Activated T-helper 1 cell treated with anti-CD3 and anti-CD28 coated beads, Interleukin-12 subunit alpha, Interleukin-12 subunit beta, Interleukin-2, Interleukin-4 antibody, amounts not matched to agents 30 ng/mL and 10 ng/mL and 1 ng/mL, durations not matched to agents 14 hours and 24 hours and 36 hours (primary cell): Measurements from ENCODE around the gene ZNF236. TPM values are rescaled to one million over a fixed set of nuclear protein-coding genes. Genes with fewer than 3 reads are reported as not detected.
A peak's percentile ranks its signal among the peaks of the same experiment; 100 is the strongest.
"Not testable (repeated sequence)": the region's sequence is repeated elsewhere in the genome, so short reads cannot be mapped to it uniquely, and the experiment has no call there.

Experiments used
- DNase-seq: peaks from one replicate; pipeline ENCODE4 v3.0.0; 2021; ENCODE audit warnings: low spot score
- H3K27ac Mint-ChIP-seq: one replicate; pipeline ENCODE4 v1.8.0; 2021; ENCODE audit warnings: mild to moderate bottlenecking, mixed read lengths
- H3K27me3 Mint-ChIP-seq: one replicate; pipeline ENCODE4 v1.8.0; 2022; ENCODE audit warnings: mild to moderate bottlenecking, moderate library complexity, mixed read lengths; ENCODE audit not compliant: insufficient read depth
- H3K36me3 Mint-ChIP-seq: one replicate; pipeline ENCODE4 v1.8.0; 2021; ENCODE audit warnings: low read depth, mixed read lengths
- H3K4me1 Mint-ChIP-seq: one replicate; pipeline ENCODE4 v1.8.0; 2021; ENCODE audit warnings: low read depth, mixed read lengths
- H3K4me3 Mint-ChIP-seq: one replicate; pipeline ENCODE4 v1.8.0; 2021; ENCODE audit warnings: mild to moderate bottlenecking, moderate library complexity, mixed read lengths
- H3K9me3 Mint-ChIP-seq: one replicate; pipeline ENCODE4 v1.8.0; 2021; ENCODE audit warnings: mixed read lengths
- intact Hi-C: fragments of 100-400 bp; cut with micrococcal nuclease; formaldehyde crosslinking; loops from one replicate; pipeline ENCODE4 v1.15.1; 2024
- total RNA-seq: library from RNA; stranded (reverse); gene quantifications from 2 replicates; pipeline ENCODE4 v1.2.3, GENCODE V29; 2022

Gene ZNF236
- total RNA-seq, 1 donor from 2014 or later, result 18.0 TPM

- H3K36me3 Mint-ChIP-seq, result peaks cover 32% of the 10 kb centered on the region
These were observed 130.8 kb downstream of the ZNF236 start for GRCh38 chr18:76953156-76953555.

GRCh38 chr18:76953583-76954233 lies 131.4 kb downstream of the ZNF236 start:
- Mint-ChIP-seq H3K36me3 (peaks cover 26% of the 10 kb centered on the region), H3K27ac (no peak overlapping the region), H3K9me3 (no peaks in the 10 kb centered on the region), H3K4me3 (no peak overlapping the region), H3K27me3 (no peaks in the 10 kb centered on the region), H3K4me1 (peaks cover 14% of the 10 kb centered on the region)
- intact Hi-C loops, result no loop called here
- no peak for DNase-seq

More at GRCh38 chr18:76953156-76953555, 130.8 kb downstream of the ZNF236 start:
- H3K27me3 Mint-ChIP-seq, result no peaks in the 10 kb centered on the region
- DNase-seq, result no peak
- H3K4me3 Mint-ChIP-seq, result no peak overlapping the region
- no peak overlapping the region for H3K27ac Mint-ChIP-seq
- no peaks in the 10 kb centered on the region for H3K9me3 Mint-ChIP-seq
- H3K4me1 Mint-ChIP-seq, result peaks cover 19% of the 10 kb centered on the region
- intact Hi-C loops, result no loop called here

- no peaks in the 10 kb centered on the region for H3K27me3 Mint-ChIP-seq
- no peak overlapping the region for H3K4me3 Mint-ChIP-seq
- H3K9me3 Mint-ChIP-seq, result no peaks in the 10 kb centered on the region
- H3K27ac Mint-ChIP-seq, result no peak overlapping the region
- H3K4me1 Mint-ChIP-seq, result peaks cover 13% of the 10 kb centered on the region
- H3K36me3 Mint-ChIP-seq, result peaks cover 25% of the 10 kb centered on the region
- no peak for DNase-seq
- intact Hi-C loops, result no loop called here
These were observed 133.3 kb downstream of the ZNF236 start for GRCh38 chr18:76955524-76956170.

- intact Hi-C loops, result no loop called here
- Mint-ChIP-seq H3K9me3 (no peaks in the 10 kb centered on the region), H3K4me1 (peaks cover 8% of the 10 kb centered on the region), H3K27me3 (no peaks in the 10 kb centered on the region), H3K36me3 (peaks cover 25% of the 10 kb centered on the region), H3K4me3 (no peak overlapping the region), H3K27ac (no peak overlapping the region)
- no peak for DNase-seq
These were observed 134.3 kb downstream of the ZNF236 start for GRCh38 chr18:76956648-76957047.

- Mint-ChIP-seq H3K4me3 (no peak overlapping the region), H3K4me1 (peaks cover 10% of the 10 kb centered on the region), H3K36me3 (peaks cover 30% of the 10 kb centered on the region), H3K27me3 (no peaks in the 10 kb centered on the region), H3K27ac (peak overlapping the region; percentile 46), H3K9me3 (no peaks in the 10 kb centered on the region)
- no peak for DNase-seq
- intact Hi-C loops, result no loop called here
These were observed 135.3 kb downstream of the ZNF236 start for GRCh38 chr18:76957384-76958355.

- H3K36me3 Mint-ChIP-seq, result peaks cover 36% of the 10 kb centered on the region
- no peak overlapping the region for H3K4me3 Mint-ChIP-seq
- no peak for DNase-seq
- H3K27ac Mint-ChIP-seq, result no peak overlapping the region
- no peaks in the 10 kb centered on the region for H3K27me3 Mint-ChIP-seq
- no peaks in the 10 kb centered on the region for H3K9me3 Mint-ChIP-seq
- intact Hi-C loops, result no loop called here
- peaks cover 22% of the 10 kb centered on the region for H3K4me1 Mint-ChIP-seq
These were observed 136.5 kb downstream of the ZNF236 start for GRCh38 chr18:76958692-76959341.

GRCh38 chr18:76959605-76960004 lies 137.2 kb downstream of the ZNF236 start:
- H3K36me3 Mint-ChIP-seq, result peaks cover 40% of the 10 kb centered on the region
- DNase-seq, result no peak
- H3K27ac Mint-ChIP-seq, result no peak overlapping the region
- H3K4me3 Mint-ChIP-seq, result no peak overlapping the region
- peaks cover 30% of the 10 kb centered on the region for H3K4me1 Mint-ChIP-seq
- intact Hi-C loops, result no loop called here
- no peaks in the 10 kb centered on the region for H3K27me3 Mint-ChIP-seq
- no peaks in the 10 kb centered on the region for H3K9me3 Mint-ChIP-seq

GRCh38 chr18:76960528-76961035 lies 138.2 kb downstream of the ZNF236 start:
- intact Hi-C loops, result no loop called here
- no peaks in the 10 kb centered on the region for H3K27me3 Mint-ChIP-seq
- H3K4me3 Mint-ChIP-seq, result no peak overlapping the region
- H3K4me1 Mint-ChIP-seq, result peaks cover 39% of the 10 kb centered on the region
- H3K9me3 Mint-ChIP-seq, result no peaks in the 10 kb centered on the region
- no peak overlapping the region for H3K27ac Mint-ChIP-seq
- peaks cover 41% of the 10 kb centered on the region for H3K36me3 Mint-ChIP-seq
- DNase-seq, result no peak

- intact Hi-C loops, result no loop called here
- H3K4me1 Mint-ChIP-seq, result peaks cover 37% of the 10 kb centered on the region
- peak overlapping the region; percentile 23 for H3K4me3 Mint-ChIP-seq
- no peak overlapping the region for H3K27ac Mint-ChIP-seq
- H3K36me3 Mint-ChIP-seq, result peaks cover 41% of the 10 kb centered on the region
- H3K27me3 Mint-ChIP-seq, result no peaks in the 10 kb centered on the region
- no peak for DNase-seq
- H3K9me3 Mint-ChIP-seq, result no peaks in the 10 kb centered on the region
These were observed 140.5 kb downstream of the ZNF236 start for GRCh38 chr18:76962851-76963250.

- DNase-seq, result no peak
- Mint-ChIP-seq H3K27ac (peak overlapping the region; percentile 13), H3K4me3 (peak overlapping the region; percentile 3), H3K27me3 (no peaks in the 10 kb centered on the region), H3K4me1 (peaks cover 37% of the 10 kb centered on the region), H3K36me3 (peaks cover 41% of the 10 kb centered on the region), H3K9me3 (no peaks in the 10 kb centered on the region)
- intact Hi-C loops, result no loop called here
These were observed 141.6 kb downstream of the ZNF236 start for GRCh38 chr18:76963936-76964335.

GRCh38 chr18:76965555-76966151 lies 143.3 kb downstream of the ZNF236 start:
- Mint-ChIP-seq H3K4me1 (peaks cover 37% of the 10 kb centered on the region), H3K36me3 (peaks cover 31% of the 10 kb centered on the region)
- H3K27me3 Mint-ChIP-seq, DNase-seq, intact Hi-C loops, H3K4me3 Mint-ChIP-seq, H3K9me3 Mint-ChIP-seq, H3K27ac Mint-ChIP-seq: not testable (repeated sequence)

- intact Hi-C loops, H3K4me3 Mint-ChIP-seq, DNase-seq, H3K27ac Mint-ChIP-seq, H3K9me3 Mint-ChIP-seq, H3K27me3 Mint-ChIP-seq: not testable (repeated sequence)
- H3K4me1 Mint-ChIP-seq, result peaks cover 36% of the 10 kb centered on the region
- H3K36me3 Mint-ChIP-seq, result peaks cover 20% of the 10 kb centered on the region
These were observed 144.9 kb downstream of the ZNF236 start for GRCh38 chr18:76967299-76967698.
